ENCODE results near the gene SYCE1. TPM values are rescaled to one million over a fixed set of nuclear protein-coding genes. Genes with fewer than 3 reads are reported as not detected.
"Not testable (repeated sequence)": the region's sequence is repeated elsewhere in the genome, so short reads cannot be mapped to it uniquely, and the experiment has no call there.

The SYCE1 gene
- total RNA-seq, 2 donors from 2014 or later: not detected

GRCh38 chr10:133600657-133601056, 35.3 kb upstream of the SYCE1 start:
- H3K9ac ChIP-seq (ENCODE audit: low read depth in 2 of 2, low read length in 2 of 2): no peak overlapping the region
- intact Hi-C loops (cut with DNase I): no loop called here
- no peaks in the 10 kb centered on the region for H3K27me3 ChIP-seq
- H3K27ac ChIP-seq: no peak overlapping the region
- DNase-seq: no peak
- no peak overlapping the region for H3K4me3 ChIP-seq
- TF ChIP-seq CTCF (IDR thresholded peaks at IDR 0.05): no peak
- no peaks in the 10 kb centered on the region for H3K9me3 ChIP-seq
- no peaks in the 10 kb centered on the region for H3K36me3 ChIP-seq
- H3K4me1 ChIP-seq: no peaks in the 10 kb centered on the region

DNA sequence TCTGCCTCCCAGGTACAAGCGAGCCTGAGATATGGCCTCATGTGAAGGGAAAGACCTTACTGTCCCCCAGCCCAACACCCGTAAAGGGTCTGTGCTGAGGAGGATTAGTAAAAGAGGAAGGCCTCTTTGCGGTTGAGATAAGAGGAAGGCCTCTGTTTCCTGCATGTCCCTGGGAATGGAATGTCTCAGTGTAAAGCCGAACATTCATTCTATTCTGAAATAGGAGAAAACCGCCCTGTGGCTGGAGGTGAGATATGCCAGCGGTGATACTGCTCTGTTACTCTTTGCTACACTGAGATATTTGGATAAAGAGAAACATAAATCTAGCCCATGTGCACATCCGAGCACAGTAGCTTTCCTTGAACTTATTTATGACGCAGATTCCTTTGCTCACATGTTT, 34.5 kb upstream of the SYCE1 start:
- H3K36me3 ChIP-seq; H3K9ac ChIP-seq (ENCODE audit: low read depth in 2 of 2, low read length in 2 of 2); H3K27ac ChIP-seq; H3K4me1 ChIP-seq; DNase-seq; H3K27me3 ChIP-seq; H3K4me3 ChIP-seq; intact Hi-C loops (cut with DNase I); H3K9me3 ChIP-seq: not testable (repeated sequence)

- Histone ChIP-seq H3K27ac (no peak overlapping the region), H3K9ac (ENCODE audit: low read depth in 2 of 2, low read length in 2 of 2) (no peak overlapping the region), H3K4me1 (no peaks in the 10 kb centered on the region), H3K9me3 (no peaks in the 10 kb centered on the region), H3K4me3 (no peak overlapping the region), H3K36me3 (no peaks in the 10 kb centered on the region), H3K27me3 (no peaks in the 10 kb centered on the region)
- no peak for DNase-seq
- TF ChIP-seq CTCF (IDR thresholded peaks at IDR 0.05): no peak
- intact Hi-C loops (cut with DNase I): no loop called here
Measured at GRCh38 chr10:133592716-133593115, 27.3 kb upstream of the SYCE1 start.

DNA sequence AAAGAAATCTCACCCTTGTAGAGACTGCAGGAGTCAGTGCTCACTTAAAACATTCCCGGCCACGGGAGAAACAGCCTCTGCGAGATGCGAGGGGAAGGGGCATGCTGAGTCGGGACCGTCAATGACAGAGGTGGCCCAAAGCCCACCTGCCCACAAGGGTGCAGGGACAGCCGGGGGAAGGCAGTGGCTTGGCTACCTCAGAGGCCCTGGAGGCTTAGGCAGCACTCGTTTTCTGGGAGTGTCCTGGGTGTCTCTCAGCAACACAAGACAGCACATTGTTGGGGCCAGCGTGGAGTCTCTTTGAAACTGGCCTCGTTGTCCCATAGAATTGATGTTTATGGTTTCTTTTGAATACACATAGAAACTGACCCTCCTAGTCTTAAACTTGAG, 25.6 kb upstream of the SYCE1 start:
- intact Hi-C loops (cut with DNase I): no loop called here
- no peaks in the 10 kb centered on the region for H3K27me3 ChIP-seq

GRCh38 chr10:133590226-133590969, 25.0 kb upstream of the SYCE1 start:
- H3K9me3 ChIP-seq: no peaks in the 10 kb centered on the region
- no peak overlapping the region for H3K9ac ChIP-seq (ENCODE audit: low read depth in 2 of 2, low read length in 2 of 2)
- no peaks in the 10 kb centered on the region for H3K36me3 ChIP-seq
- no peak for TF ChIP-seq CTCF (IDR thresholded peaks at IDR 0.05)
- H3K4me1 ChIP-seq: no peaks in the 10 kb centered on the region
- intact Hi-C loops (cut with DNase I): no loop called here
- no peaks in the 10 kb centered on the region for H3K27me3 ChIP-seq
- no peak overlapping the region for H3K27ac ChIP-seq
- DNase-seq: no peak
- H3K4me3 ChIP-seq: no peak overlapping the region

More for the DNA sequence above, 25.6 kb upstream of the SYCE1 start:
- no peak for TF ChIP-seq CTCF (IDR thresholded peaks at IDR 0.05)
- no peak for DNase-seq
- H3K9me3 ChIP-seq: no peaks in the 10 kb centered on the region
- no peaks in the 10 kb centered on the region for H3K36me3 ChIP-seq
- no peak overlapping the region for H3K27ac ChIP-seq
- no peak overlapping the region for H3K9ac ChIP-seq (ENCODE audit: low read depth in 2 of 2, low read length in 2 of 2)
- no peaks in the 10 kb centered on the region for H3K4me1 ChIP-seq
- H3K4me3 ChIP-seq: no peak overlapping the region

DNA sequence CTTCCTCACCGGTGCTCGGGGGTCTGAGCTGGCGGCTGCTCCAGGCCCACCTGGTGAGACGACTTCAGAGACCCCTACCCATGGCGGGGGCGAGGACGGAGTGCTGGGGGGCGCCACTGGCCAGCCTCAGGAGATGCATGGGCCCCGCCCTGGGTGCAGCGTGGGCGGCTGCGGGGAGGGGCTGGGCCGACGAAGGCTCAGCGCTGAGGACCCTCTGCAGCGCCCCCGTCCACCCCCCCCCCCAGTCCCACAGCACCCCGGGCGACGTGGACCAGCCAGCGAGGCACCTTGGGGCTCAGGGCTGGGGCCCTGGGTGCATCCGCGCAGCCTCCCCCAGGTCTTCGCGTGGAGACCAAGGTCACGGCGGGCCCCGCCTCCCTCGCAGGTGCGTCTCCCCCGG, 11.7 kb upstream of the SYCE1 start:
- H3K36me3 ChIP-seq; H3K4me3 ChIP-seq; H3K27ac ChIP-seq; H3K9ac ChIP-seq (ENCODE audit: low read depth in 2 of 2, low read length in 2 of 2); H3K27me3 ChIP-seq; DNase-seq; H3K9me3 ChIP-seq; intact Hi-C loops (cut with DNase I); H3K4me1 ChIP-seq: not testable (repeated sequence)

DNA sequence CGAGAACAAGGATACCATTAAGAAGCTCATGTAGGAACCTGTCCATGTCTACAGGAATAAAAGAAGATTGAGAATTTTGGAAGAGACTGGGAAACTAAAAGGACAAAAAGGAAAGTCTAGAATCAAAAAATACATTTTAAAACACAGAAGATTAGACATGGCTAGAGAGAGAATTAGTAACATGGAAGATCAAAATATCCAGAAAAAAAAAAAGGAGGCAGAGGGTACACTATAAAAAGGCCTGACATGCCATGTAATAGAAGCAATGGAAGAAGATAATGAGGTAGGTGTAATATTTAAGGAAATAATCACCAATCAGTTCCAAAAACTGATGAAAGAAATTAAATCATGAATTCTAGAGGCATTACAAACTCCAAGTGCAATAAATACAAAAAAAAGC, 8.1 kb upstream of the SYCE1 start:
- DNase-seq; H3K9me3 ChIP-seq; intact Hi-C loops (cut with DNase I): not testable (repeated sequence)

DNA sequence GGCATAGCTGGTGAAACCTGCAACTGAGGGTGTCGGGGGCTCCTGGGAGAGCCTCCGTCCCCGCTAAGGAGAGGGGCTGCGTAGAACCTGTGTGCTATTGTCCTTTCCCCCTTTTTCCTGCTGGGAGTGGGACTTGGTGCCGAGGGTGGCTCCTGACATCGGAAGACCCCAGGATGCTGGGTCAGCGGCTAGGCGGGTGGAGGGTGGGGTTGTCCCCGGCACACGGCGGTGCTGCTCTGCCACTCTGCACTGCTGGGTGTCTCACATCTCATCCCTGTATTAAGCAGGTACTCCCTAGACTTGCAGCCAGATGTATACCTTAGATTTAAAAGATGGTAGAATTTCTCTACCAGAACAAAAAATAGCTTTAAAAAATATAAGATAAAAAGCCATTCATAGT, 6.7 kb upstream of the SYCE1 start:
- DNase-seq; H3K27ac ChIP-seq; H3K36me3 ChIP-seq; H3K4me1 ChIP-seq; H3K27me3 ChIP-seq; H3K9ac ChIP-seq (ENCODE audit: low read depth in 2 of 2, low read length in 2 of 2); intact Hi-C loops (cut with DNase I); H3K4me3 ChIP-seq; H3K9me3 ChIP-seq: not testable (repeated sequence)

More for the DNA sequence above, 8.1 kb upstream of the SYCE1 start:
- H3K36me3 ChIP-seq; H3K9ac ChIP-seq (ENCODE audit: low read depth in 2 of 2, low read length in 2 of 2); H3K4me3 ChIP-seq; H3K27me3 ChIP-seq; H3K4me1 ChIP-seq; H3K27ac ChIP-seq: not testable (repeated sequence)

DNA sequence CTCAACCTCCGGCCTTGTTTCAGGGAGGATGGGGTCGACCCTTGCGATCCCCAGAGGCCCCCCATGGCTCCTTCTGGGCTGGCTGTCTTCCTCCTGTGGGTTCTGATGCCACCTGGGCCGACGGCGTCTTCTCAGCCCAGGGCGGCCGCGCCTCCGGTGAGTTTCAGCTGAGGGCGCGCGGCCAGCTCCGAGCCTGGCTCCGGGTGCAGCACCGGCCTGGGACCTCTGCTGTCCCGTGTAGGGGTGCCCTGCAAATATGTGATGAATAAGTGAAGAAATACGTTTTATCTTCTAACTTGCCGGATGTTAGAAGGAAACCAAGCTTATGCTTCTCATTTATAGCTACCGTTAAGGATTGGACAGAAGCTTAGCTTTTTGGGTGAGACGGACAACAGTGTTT, 4.4 kb upstream of the SYCE1 start:
- not testable (repeated sequence) for DNase-seq

More for the DNA sequence above, 4.4 kb upstream of the SYCE1 start:
- H3K27me3 ChIP-seq; H3K4me1 ChIP-seq; H3K9ac ChIP-seq (ENCODE audit: low read depth in 2 of 2, low read length in 2 of 2); H3K9me3 ChIP-seq; H3K27ac ChIP-seq; intact Hi-C loops (cut with DNase I); H3K4me3 ChIP-seq; H3K36me3 ChIP-seq: not testable (repeated sequence)
